Stimulated activated CD4-positive, alpha-beta T cell treated with anti-CD3 and anti-CD28 coated beads, Interleukin-4, amount 100 ng/mL, for 24 hours (primary cell): ENCODE measurements around the gene CDH13.

Source experiments
- DNase-seq: peaks from one replicate; pipeline ENCODE4 v3.0.0-alpha.2; 2020

CDH13 gene

GRCh38 chr16:83794860-83795554 lies 1168.2 kb downstream of the CDH13 start:
- DNase-seq, result no peak

GRCh38 chr16:83797013-83797412 lies 1170.2 kb downstream of the CDH13 start:
- no peak for DNase-seq

DNA sequence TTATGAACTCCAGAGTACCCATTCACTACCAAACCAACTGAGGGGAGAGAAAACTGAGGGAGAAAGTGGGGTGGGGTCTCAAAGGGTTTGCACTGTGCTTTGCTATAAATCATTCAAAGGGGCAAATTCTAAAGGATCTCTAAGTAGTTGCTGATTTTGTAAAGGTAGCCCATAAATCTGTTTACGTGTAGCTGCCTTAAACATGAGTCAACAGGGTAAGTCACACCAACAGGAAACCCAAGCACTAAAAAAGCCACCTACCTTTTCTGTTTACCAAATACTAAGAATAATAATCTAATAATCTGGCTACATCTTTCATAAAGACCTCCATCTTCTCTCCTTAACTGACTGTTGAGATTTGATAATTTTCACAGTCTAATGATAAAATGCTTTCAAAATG lies 1172.6 kb downstream of the CDH13 start:
- no peak for DNase-seq

DNA sequence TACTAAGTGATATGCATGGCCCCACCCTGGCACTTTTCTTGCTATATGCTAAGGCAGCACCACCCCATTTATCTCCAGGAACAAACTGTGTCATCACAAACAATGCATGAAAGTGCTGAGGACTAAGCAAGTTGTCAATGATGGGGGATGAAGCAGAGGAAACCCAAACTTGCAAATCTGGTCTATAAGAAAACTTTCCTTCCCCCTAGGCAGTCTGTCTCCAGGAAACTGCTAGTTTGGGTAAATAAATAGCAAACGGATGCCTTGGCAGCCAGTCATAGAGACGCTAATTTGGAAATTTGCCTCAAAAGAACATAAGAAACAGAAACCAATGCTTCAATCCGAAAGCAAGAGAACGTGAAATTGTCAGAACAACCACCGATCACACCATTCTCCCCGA lies 1175.4 kb downstream of the CDH13 start:
- no peak for DNase-seq

DNA sequence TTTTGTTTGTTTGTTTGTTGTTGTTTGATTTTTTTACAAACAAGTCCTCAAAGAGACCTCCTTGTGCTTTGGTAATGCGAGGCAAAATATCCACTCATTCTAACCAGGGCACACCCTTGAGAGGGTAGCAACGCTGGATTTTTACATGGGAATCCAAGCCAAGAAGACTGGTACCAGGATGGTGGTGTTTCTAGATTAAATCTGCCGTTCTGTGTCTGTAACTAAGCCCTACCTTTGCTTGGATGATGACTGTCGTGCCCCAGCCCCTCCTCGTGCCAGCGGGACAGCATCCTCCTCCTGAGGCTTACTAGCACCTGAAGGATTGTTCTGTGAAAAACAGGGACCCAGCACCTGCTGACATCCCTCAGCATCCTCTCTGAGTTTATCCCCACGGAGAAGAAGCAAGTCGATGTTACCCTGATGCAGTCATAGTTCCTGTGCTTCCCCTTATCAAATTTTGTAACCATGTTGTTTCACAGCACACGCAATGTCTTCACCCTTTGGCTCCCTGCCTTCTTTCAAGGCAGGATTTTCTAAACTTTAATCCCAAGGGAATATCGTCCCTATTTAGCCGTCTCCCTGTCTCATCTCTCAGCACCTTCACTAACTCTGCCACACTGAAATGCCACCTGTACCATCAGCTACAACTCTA lies 1175.9 kb downstream of the CDH13 start:
- no peak for DNase-seq

- no peak for DNase-seq
Observed at GRCh38 chr16:83803811-83804210, 1177.0 kb downstream of the CDH13 start.

- no peak for DNase-seq
Observed at GRCh38 chr16:83804366-83804765, 1177.6 kb downstream of the CDH13 start.

GRCh38 chr16:83806036-83806435 lies 1179.3 kb downstream of the CDH13 start:
- DNase-seq, result no peak

- no peak for DNase-seq
Observed at GRCh38 chr16:83806731-83807130, 1180.0 kb downstream of the CDH13 start.

DNA sequence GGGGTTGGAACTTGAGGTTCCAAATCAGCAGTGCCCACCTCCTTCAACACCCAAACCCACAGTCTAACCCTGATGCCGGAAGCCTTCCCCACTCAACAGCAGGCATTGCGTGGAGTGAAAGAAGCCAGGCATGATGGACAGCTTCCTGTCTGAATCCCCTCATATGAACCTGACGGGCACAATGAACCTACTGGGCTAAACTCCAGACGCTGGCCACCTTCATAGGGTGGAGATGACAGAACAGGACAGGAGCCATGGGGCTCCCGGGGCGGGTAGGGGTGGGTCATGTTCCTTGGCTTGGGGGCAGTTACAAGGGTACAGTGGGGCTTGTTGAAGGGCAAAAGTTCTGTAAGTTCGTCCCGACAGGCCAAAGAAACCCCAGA lies 1180.5 kb downstream of the CDH13 start:
- no peak for DNase-seq

- DNase-seq, result peak; percentile 95
Observed at GRCh38 chr16:83807710-83808572, 1181.2 kb downstream of the CDH13 start, which contains the start of gene HSBP1. Gene HSBP1 (plus strand): TSS chr16:83807978. CDS start chr16:83808077, 99 bp downstream.

- no peak for DNase-seq
Observed at GRCh38 chr16:83808573-83809014, 1181.8 kb downstream of the CDH13 start.

- no peak for DNase-seq
Observed at GRCh38 chr16:83809092-83809491, 1182.3 kb downstream of the CDH13 start.

- no peak for DNase-seq
Observed at GRCh38 chr16:83810901-83811300, 1184.1 kb downstream of the CDH13 start.

- DNase-seq, result no peak
Observed at GRCh38 chr16:83813823-83814658, 1187.3 kb downstream of the CDH13 start.

DNA sequence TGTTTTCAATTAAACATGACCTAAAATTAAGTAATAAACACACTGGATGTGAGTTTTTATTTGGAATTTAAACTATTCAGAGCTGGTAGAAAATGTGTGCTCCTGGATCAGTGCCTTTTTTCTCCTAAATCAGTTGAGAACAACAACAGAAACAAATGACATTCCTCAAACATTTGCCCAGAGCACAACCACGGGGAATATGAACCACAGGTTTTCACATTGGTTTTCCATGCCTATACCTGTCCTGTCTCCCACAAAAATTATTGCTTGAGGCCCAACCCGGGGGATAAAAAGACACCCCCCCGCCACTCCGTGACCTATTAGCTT lies 1187.9 kb downstream of the CDH13 start:
- no peak for DNase-seq

DNA sequence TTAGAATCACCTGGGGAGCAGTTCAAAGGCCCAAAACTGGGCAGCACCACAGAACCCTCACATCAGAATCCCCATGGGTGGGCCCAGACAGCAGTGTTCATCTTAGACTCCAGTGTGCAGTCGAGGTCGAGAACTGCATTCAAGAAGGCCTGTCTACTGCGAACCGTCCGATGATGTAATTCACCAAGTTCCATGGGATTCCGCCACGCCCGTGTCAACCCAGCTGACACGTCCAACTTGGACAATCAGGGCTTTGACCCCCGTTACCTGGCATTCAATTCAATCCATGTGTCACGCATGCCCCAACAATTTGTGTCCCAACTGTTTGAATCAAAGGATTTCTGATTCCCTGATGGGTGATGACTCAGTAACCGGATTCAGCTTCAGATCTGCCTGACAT lies 1190.3 kb downstream of the CDH13 start:
- no peak for DNase-seq

- no peak for DNase-seq
Observed at GRCh38 chr16:83818276-83818675, 1191.5 kb downstream of the CDH13 start.

GRCh38 chr16:83819361-83819760 lies 1192.6 kb downstream of the CDH13 start:
- DNase-seq, result no peak

DNA sequence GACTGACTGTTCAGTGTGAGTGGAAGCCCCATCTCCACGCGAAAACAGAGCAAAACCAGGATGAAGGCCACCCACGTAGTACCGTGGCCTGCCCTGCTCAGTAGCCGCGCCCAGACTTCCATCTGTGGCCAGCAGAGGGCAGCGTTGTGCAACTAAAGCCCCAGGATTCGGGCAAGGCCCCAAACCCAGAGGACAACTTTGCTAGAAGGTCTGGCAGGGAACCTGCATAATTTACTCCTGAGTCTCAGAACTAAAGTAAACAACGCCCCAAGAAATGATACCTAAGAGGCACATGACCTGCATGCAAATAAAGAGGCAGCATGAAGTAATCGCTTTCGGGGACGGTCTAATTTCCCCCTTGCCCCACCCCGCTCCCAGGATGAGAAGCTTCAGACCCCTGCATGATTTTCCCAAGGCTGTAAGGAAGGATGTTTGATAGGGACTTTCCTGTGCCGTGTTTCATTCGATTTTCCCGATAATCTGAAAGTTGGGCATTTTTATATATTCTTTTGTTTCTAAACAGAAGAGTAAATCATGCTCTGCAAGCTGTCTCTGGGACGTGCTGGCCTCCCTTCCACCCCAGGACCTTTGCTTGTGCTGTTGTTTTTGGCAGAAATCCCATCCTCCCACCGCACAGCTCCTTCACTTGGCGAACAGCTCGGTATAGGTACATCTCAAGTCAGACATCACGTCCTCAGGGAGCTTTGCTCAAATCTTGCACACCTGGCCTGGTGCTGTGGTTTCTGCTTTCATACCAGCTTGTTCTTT lies 1199.6 kb downstream of the CDH13 start:
- DNase-seq, result peak; percentile 84

DNA sequence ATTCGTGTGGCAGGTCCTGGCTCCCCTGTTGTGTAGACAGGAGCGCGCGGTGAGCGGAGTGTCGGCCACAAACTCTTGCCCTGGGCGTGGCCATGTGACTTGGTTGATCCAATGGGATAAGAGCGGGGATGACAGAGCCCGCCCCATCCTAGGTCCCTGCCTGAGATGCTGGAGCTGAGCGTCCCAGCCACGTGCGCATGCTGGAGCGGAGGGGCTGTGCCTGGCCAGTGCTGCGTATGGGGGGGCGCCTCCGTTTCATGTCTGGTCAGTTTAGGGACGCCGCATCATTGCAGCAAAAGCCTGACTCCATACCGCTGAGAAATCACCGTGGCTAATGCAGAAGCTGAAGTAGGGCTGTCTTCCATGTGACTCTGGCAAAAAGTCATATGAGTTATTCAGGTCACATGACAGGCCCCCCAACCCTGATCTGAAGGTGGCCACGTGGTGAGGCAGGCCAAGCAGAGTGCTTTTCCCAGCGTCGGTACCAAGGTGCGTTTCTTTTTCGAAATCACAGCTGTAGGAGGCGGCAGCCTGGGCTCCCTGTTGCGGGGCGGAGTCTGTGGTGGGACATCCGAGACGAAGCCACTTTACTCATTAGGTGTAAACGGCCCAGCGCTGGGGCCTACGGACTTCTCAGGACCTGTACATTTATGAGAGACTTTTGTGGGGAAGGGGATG lies 1203.5 kb downstream of the CDH13 start:
- no peak for DNase-seq
